Upper lobe of right lung (tissue), 1 donor: ENCODE data around the gene CDYL. TPM values are rescaled to one million over a fixed set of nuclear protein-coding genes. Genes with fewer than 3 reads are reported as not detected.

Experiments
- ATAC-seq: fragments of 200-7000 bp; cut with Tn5 transposase; one replicate; pipeline ENCODE4 v1.9.1; 2020; ENCODE audit warnings: mild to moderate bottlenecking, moderate library complexity
- DNase-seq: peaks from one replicate; pipeline ENCODE4 v3.0.0-alpha.2; 2020
- H3K27ac ChIP-seq: fragments of 200-600 bp; one replicate; pipeline ENCODE4 v1.8.0; 2022
- H3K27me3 ChIP-seq: fragments of 200-600 bp; one replicate; pipeline ENCODE4 v1.8.0; 2022; ENCODE audit warnings: mild to moderate bottlenecking
- H3K36me3 ChIP-seq: fragments of 200-600 bp; one replicate; pipeline ENCODE4 v1.8.0; 2022
- H3K4me1 ChIP-seq: fragments of 200-600 bp; one replicate; pipeline ENCODE4 v1.8.0; 2022
- H3K4me3 ChIP-seq: fragments of 200-600 bp; one replicate; pipeline ENCODE4 v1.8.0; 2022; ENCODE audit warnings: mild to moderate bottlenecking
- H3K9me3 ChIP-seq: fragments of 200-600 bp; one replicate; pipeline ENCODE4 v1.8.0; 2022
- CTCF ChIP-seq: fragments of 200-600 bp; IDR thresholded peaks from one replicate; pipeline ENCODE4 v1.8.0; 2022; ENCODE audit warnings: antibody characterized with exemption
- intact Hi-C: fragments of 100-400 bp; cut with DNase I; formaldehyde crosslinking; loops from one replicate; pipeline ENCODE4 v1.11.0; 2022
- total RNA-seq: library from RNA; stranded (reverse); fragmentation: NEBNext Ultra II Directional; extraction: Animal tissue kit (Norgen Biotek cat#: 25700); gene quantifications from one replicate; pipeline ENCODE4 v1.2.1, GENCODE V29; 2021
- donor health status: DM: no; HTN: yes; CAD: no; lungs with severe emphysema.

The CDYL gene
- total RNA-seq, 1 donor from 2014 or later: 40.8 TPM

- TF ChIP-seq CTCF: no peak
- no peaks in the 10 kb centered on the region for H3K4me1 ChIP-seq
- no peaks in the 10 kb centered on the region for H3K9me3 ChIP-seq
- DNase-seq (no peak), ATAC-seq (no peak)
- H3K27me3 ChIP-seq: no peaks in the 10 kb centered on the region
- no peak overlapping the region for H3K27ac ChIP-seq
- intact Hi-C loops: no loop called here
- H3K36me3 ChIP-seq: no peaks in the 10 kb centered on the region
- H3K4me3 ChIP-seq: no peak overlapping the region
Observed at GRCh38 chr6:4743926-4744325, 32.3 kb upstream of the CDYL start.

GRCh38 chr6:4747588-4747987 is 28.6 kb upstream of the CDYL start:
- H3K36me3 ChIP-seq: no peaks in the 10 kb centered on the region
- H3K4me3 ChIP-seq: no peak overlapping the region
- intact Hi-C loops: no loop called here
- DNase-seq: no peak
- no peak for TF ChIP-seq CTCF
- H3K27ac ChIP-seq: no peak overlapping the region
- no peak for ATAC-seq
- no peaks in the 10 kb centered on the region for H3K4me1 ChIP-seq
- H3K9me3 ChIP-seq: no peaks in the 10 kb centered on the region
- H3K27me3 ChIP-seq: no peaks in the 10 kb centered on the region

GRCh38 chr6:4751823-4752464 is 24.3 kb upstream of the CDYL start:
- no peaks in the 10 kb centered on the region for H3K36me3 ChIP-seq
- intact Hi-C loops: no loop called here
- H3K9me3 ChIP-seq: no peaks in the 10 kb centered on the region
- H3K27ac ChIP-seq: no peak overlapping the region
- no peak overlapping the region for H3K4me3 ChIP-seq
- ATAC-seq (no peak), DNase-seq (no peak)
- H3K27me3 ChIP-seq: no peaks in the 10 kb centered on the region
- H3K4me1 ChIP-seq: no peaks in the 10 kb centered on the region
- no peak for TF ChIP-seq CTCF

- intact Hi-C loops: no loop called here
- ATAC-seq (no peak), DNase-seq (no peak)
- no peak for TF ChIP-seq CTCF
- Histone ChIP-seq H3K9me3 (no peaks in the 10 kb centered on the region), H3K4me3 (no peak overlapping the region), H3K27me3 (no peaks in the 10 kb centered on the region), H3K27ac (no peak overlapping the region), H3K4me1 (no peaks in the 10 kb centered on the region), H3K36me3 (no peaks in the 10 kb centered on the region)
Observed at GRCh38 chr6:4756247-4756646, 20.0 kb upstream of the CDYL start.

- ATAC-seq (no peak), DNase-seq (no peak)
- Histone ChIP-seq H3K27ac (no peak overlapping the region), H3K4me3 (no peak overlapping the region), H3K36me3 (no peaks in the 10 kb centered on the region), H3K9me3 (no peaks in the 10 kb centered on the region), H3K27me3 (no peaks in the 10 kb centered on the region), H3K4me1 (no peaks in the 10 kb centered on the region)
- intact Hi-C loops: no loop called here
- TF ChIP-seq CTCF: no peak
Observed at GRCh38 chr6:4759997-4760396, 16.2 kb upstream of the CDYL start.

- Histone ChIP-seq H3K9me3 (no peaks in the 10 kb centered on the region), H3K27ac (no peak overlapping the region), H3K27me3 (no peaks in the 10 kb centered on the region), H3K4me3 (no peak overlapping the region), H3K36me3 (no peaks in the 10 kb centered on the region), H3K4me1 (no peaks in the 10 kb centered on the region)
- ATAC-seq: no peak
- DNase-seq: no peak
- intact Hi-C loops: no loop called here
- no peak for TF ChIP-seq CTCF
Observed at GRCh38 chr6:4760773-4761172, 15.4 kb upstream of the CDYL start.
